Esophagus muscularis mucosa (tissue), 4 donors: Measurements from ENCODE around the gene BNC2. TPM values are rescaled to one million over a fixed set of nuclear protein-coding genes. Genes with fewer than 3 reads are reported as not detected.

ENCODE experiments used
- DNase-seq: peaks from one replicate; pipeline ENCODE4 v3.0.0-alpha.2; 2017; ENCODE audit errors: extremely low spot score
- H3K27ac ChIP-seq, 4 donors: fragments of 200-600 bp; sonication (generic); replicated peaks in 1 of 4; 1 replicate in 3 of 4; 2 replicates in 1 of 4; pipeline ENCODE4 v1.5.1; 2016 to 2019; ENCODE audit warnings: mild to moderate bottlenecking in 1 of 4
- H3K27me3 ChIP-seq, 4 donors: fragments of 200-600 bp; sonication (generic); one replicate each; pipeline versions ENCODE4 v1.5.1 to v1.6.0; 2016 to 2019
- H3K36me3 ChIP-seq, 4 donors: fragments of 200-600 bp; sonication (generic); one replicate each; pipeline ENCODE4 v1.5.1; 2016 to 2019
- H3K4me1 ChIP-seq, 4 donors: fragments of 200-600 bp; sonication (generic); one replicate each; pipeline ENCODE4 v1.5.1; 2016 to 2019
- H3K4me3 ChIP-seq, 4 donors: fragments of 200-600 bp; sonication (generic); 1 replicate in 2 of 4; 2 replicates in 2 of 4; pipeline ENCODE4 v1.5.1; 2016 to 2019; ENCODE audit warnings: mild to moderate bottlenecking in 4 of 4, moderate library complexity in 1 of 4
- H3K9me3 ChIP-seq, 4 donors: fragments of 200-600 bp; sonication (generic); 1 replicate in 3 of 4; 2 replicates in 1 of 4; pipeline ENCODE4 v1.5.1; 2016 to 2019
- CTCF ChIP-seq, 3 experiments: fragments of 200-600 bp in 2 of 3; fragments of 450-650 bp in 1 of 3; sonication (generic) in 2 of 3; IDR thresholded peaks; one replicate each; pipeline ENCODE4 v1.5.1; 2017 to 2019; ENCODE audit warnings: antibody characterized with exemption in 3 of 3, mild to moderate bottlenecking in 2 of 3, moderate library complexity in 1 of 3
- EP300 ChIP-seq: sonication (generic); formaldehyde crosslinking; IDR thresholded peaks from one replicate; pipeline ENCODE4 v1.6.1; 2017; ENCODE audit warnings: antibody characterized with exemption
- POLR2A ChIP-seq: fragments of 450-650 bp; IDR thresholded peaks from one replicate; pipeline ENCODE4 v1.6.1; 2017; ENCODE audit warnings: antibody characterized with exemption, moderate library complexity, mild to moderate bottlenecking, low read depth
- POLR2AphosphoS5 ChIP-seq, 2 donors: sonication (generic); formaldehyde crosslinking; IDR thresholded peaks; one replicate each; pipeline ENCODE4 v1.6.1; 2017; ENCODE audit warnings: antibody characterized with exemption in 2 of 2
- WGBS: methylation state at CpG from one replicate; pipeline ENCODE4 v1.1.5; 2018; 5-methylcytosine and 5-hydroxymethylcytosine counted together
- intact Hi-C: fragments of 100-400 bp; cut with DNase I; formaldehyde crosslinking; loops from one replicate; pipeline ENCODE4 v1.15.1; 2023
- small RNA-seq, 3 donors: library from RNA; depleted of rRNA; stranded (forward); fragments of <200 nt; gene quantifications; one replicate each; pipeline ENCODE3, GENCODE V24; 2016
- total RNA-seq, 4 donors: library from RNA; depleted of rRNA; stranded (reverse); fragments of >200 nt; gene quantifications; one replicate each; pipeline versions ENCODE4 v1.1.0 to v1.2.1, GENCODE V29; 2016

The BNC2 gene
- total RNA-seq, 4 donors from 2014 or later: 95.3 to 138 (median 123) TPM

DNA sequence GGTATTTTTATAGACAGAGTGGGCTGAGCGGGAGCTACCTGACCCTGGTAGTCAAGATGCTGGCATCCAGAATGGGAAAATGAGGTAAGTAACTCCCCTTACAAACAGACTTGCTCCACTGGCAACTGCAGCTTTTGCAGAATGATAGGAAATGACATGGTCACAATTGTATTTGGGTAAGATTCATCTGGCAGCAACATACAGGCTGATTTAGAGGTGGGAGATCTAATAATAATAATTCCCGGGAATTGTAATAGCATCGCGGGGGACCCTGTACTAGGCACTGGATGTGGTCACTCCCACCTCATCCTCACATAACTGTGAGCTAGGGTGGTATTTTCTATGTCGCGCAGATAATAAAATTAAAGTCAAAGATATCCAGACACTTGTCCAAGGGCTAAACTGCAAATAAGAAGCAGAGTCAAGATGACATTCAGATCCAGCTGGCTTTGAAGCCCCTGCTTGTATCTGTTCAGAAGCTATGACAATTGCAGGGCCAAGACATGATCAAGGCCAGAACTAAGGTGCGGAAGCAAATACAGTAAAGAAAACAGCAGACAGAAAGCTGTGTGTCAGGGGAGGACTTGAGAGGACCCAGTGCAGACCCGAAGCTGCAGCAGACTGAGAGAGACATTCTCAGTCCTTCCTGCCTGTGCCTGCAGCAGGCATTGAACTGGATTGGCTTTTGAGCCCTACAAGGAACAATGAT is 507.2 kb downstream of the BNC2 start:
- TF ChIP-seq EP300: no peak
- TF ChIP-seq POLR2AphosphoS5 (IDR thresholded peaks at IDR 0.05): no peak
- TF ChIP-seq CTCF (IDR thresholded peaks at IDR 0.05): no peak
- no peak for TF ChIP-seq POLR2A
- Histone ChIP-seq H3K4me3 (no peak overlapping the region), H3K27me3 (no peaks in the 10 kb centered on the region), H3K4me1 (peaks cover 0 to 10% (median 4%) of the 10 kb centered on the region in 4 donors), H3K9me3 (no peaks in the 10 kb centered on the region), H3K27ac (peak overlapping the region in 2 of 4 donors; percentile 25 to 61), H3K36me3 (no peaks in the 10 kb centered on the region)
- 81% methylated on average over 8 of the region's 8 CpGs for WGBS
- no peak for DNase-seq
- intact Hi-C loops: no loop called here

DNA sequence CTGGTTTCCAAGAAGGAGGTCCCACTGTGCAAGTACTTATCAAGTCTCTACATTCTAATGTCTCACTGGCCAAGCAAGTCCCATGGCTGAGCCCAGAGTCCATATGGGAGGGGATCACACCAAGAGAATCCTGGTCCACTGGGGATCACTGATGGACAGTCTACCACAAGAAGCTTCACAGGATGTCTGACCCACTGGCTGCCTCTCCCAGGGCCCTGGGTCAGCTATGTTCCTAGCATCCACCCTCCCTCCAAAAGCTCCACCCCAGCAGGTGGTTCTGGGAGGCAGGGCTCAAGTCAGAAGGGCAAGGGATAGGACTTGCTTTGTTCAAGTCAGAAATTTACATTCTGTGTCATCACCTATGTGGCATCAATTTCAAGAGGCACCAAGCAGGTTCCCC is 508.5 kb downstream of the BNC2 start:
- Histone ChIP-seq H3K9me3 (no peaks in the 10 kb centered on the region), H3K4me3 (no peak overlapping the region)

GRCh38 chr9:16361118-16361517 is 509.4 kb downstream of the BNC2 start:
- Histone ChIP-seq H3K9me3 (no peaks in the 10 kb centered on the region), H3K4me1 (peaks cover 0 to 15% (median 5%) of the 10 kb centered on the region in 4 donors), H3K4me3 (no peak overlapping the region), H3K36me3 (no peaks in the 10 kb centered on the region), H3K27ac (no peak overlapping the region), H3K27me3 (no peaks in the 10 kb centered on the region)
- no peak for DNase-seq
- intact Hi-C loops: no loop called here
- no peak for TF ChIP-seq CTCF (IDR thresholded peaks at IDR 0.05)
- TF ChIP-seq EP300: no peak
- no peak for TF ChIP-seq POLR2AphosphoS5 (IDR thresholded peaks at IDR 0.05)
- TF ChIP-seq POLR2A: no peak
- WGBS: 76% methylated on average over 3 of the region's 3 CpGs

More for the DNA sequence above, 508.5 kb downstream of the BNC2 start:
- no peak for TF ChIP-seq POLR2A
- TF ChIP-seq POLR2AphosphoS5 (IDR thresholded peaks at IDR 0.05): no peak
- TF ChIP-seq CTCF (IDR thresholded peaks at IDR 0.05): no peak
- no peak for TF ChIP-seq EP300
- no peak for DNase-seq
- H3K36me3 ChIP-seq: no peaks in the 10 kb centered on the region
- intact Hi-C loops: no loop called here
- H3K27ac ChIP-seq: no peak overlapping the region
- H3K4me1 ChIP-seq: peaks cover 0 to 15% (median 5%) of the 10 kb centered on the region in 4 donors
- no peaks in the 10 kb centered on the region for H3K27me3 ChIP-seq

DNA sequence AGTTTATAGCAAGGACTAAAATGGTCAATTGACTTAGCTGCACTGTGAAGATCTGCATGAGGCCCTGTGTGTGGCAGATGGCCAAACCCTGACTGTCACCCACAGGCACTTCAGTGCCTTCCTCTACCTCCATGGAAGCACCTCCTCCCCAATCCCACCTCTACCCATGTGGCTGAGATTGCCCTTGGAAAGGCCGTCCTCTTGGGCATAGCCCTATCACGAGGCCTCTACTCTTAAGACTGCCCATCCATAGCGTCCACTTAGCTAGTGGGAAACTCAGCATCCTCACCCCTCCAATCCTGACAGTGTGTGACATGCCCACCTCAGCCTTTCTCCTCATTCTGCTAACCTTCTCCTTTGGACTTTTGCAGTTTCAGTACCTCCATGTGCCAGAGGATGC is 510.2 kb downstream of the BNC2 start:
- H3K9me3 ChIP-seq: no peaks in the 10 kb centered on the region
- intact Hi-C loops: no loop called here
- DNase-seq: no peak
- no peaks in the 10 kb centered on the region for H3K27me3 ChIP-seq
- no peaks in the 10 kb centered on the region for H3K36me3 ChIP-seq
- WGBS: 93% methylated on average over 3 of the region's 3 CpGs
- peaks cover 0 to 14% (median 5%) of the 10 kb centered on the region in 4 donors for H3K4me1 ChIP-seq
- no peak for TF ChIP-seq EP300
- TF ChIP-seq POLR2AphosphoS5 (IDR thresholded peaks at IDR 0.05): no peak
- TF ChIP-seq CTCF (IDR thresholded peaks at IDR 0.05): no peak
- no peak for TF ChIP-seq POLR2A
- no peak overlapping the region for H3K4me3 ChIP-seq
- no peak overlapping the region for H3K27ac ChIP-seq

Small RNA genes lying within 50 kb of the gene (small RNA-seq; reads per million reads assigned to genes)
- 0 to 0.19 (median 0) reads per million in 3 donors for gene LSM1P1
